NCI-H82 treated with DMSO at 0.1 percent for 48 hours (cell line): ENCODE results near the gene NR2F2.

Experiments
- DNase-seq: peaks from one replicate; lab custom pipeline; 2025; ENCODE audit not compliant: unreplicated experiment; lab: John Stamatoyannopoulos, UW

NR2F2 gene

DNA sequence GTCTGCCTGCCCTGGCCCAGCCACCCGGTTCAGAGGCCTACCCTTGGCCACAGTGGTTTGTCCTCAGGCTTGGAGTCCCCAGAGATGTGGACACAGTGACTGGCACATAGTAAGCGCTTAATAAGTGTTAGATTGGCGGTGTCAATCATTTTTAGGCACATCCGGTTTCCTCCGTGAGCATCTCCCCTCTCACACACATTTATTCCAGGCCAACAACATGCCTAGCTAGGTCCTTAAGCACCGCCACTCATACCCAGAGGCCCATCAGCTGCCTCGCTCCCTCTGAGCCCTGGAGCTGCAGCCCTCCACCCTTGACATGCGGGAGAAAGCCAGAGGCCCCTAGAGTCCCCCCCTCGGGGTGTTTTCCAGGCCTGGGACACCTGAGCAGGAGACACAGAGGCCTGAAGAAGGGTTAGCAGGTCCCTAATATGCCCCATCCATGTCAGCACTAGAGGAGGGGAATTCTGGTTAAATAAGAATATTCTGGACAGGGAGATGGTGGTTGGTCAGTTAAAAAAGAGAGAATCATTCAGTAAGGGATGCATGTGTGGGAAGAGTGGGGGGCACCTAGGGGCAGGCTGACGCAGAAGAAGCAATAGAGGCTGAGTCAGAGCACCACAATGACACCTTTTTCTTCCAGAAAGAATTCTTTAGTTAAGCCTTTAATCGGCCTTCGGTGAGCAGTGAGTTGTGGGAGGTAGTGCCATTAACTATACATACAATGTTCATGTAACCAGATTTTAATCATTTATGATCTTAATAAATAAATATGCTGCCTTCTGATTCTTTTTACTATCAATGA is 22.3 kb downstream of the NR2F2 start:
- no peak for DNase-seq

- no peak for DNase-seq
These were observed 23.0 kb downstream of the NR2F2 start for GRCh38 chr15:96353416-96353929.

- no peak for DNase-seq
These were observed 23.6 kb downstream of the NR2F2 start for GRCh38 chr15:96353930-96354730.

DNA sequence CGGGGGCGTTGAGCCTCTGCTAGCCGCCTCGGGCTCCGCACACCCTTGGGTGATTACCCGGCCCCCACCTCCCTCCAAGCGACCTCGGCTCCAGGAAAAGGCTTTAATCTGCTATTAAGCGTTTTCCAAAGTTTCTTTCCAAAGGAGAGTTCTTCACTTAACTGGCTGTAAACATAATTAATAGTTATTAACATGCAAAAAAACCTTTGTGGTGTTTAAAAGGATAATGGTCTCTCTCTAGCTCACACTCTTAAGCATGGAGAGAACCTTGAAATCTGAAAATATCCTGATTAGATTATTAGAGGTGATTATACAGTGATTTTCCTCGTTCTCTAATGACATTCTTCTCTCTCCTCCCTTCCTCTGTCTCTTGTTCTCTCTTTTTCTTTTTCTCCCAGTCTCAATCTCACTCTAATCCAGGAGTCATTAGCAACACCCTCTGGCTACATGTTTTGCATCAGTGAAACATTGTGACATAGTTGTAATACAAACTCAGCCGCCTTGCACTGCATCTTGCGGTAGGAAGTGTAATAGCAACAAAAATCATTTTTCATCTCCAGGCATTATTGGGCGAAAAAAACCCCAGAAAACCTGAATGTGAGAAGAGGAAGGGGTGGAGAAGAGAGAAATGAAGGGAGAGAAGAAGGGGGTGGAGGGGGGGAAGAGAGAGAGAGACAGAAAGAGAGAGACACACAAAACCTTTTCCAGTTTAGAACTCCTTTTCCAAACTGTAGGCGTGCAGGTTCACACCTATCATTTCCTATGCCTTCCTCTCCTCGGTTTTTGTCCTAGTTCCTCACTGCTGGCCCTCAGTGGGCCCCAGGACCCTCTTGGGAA is 24.4 kb downstream of the NR2F2 start:
- no peak for DNase-seq

GRCh38 chr15:96355568-96356187 is 25.2 kb downstream of the NR2F2 start:
- no peak for DNase-seq

- peak; percentile 49 for DNase-seq
These were observed 26.3 kb downstream of the NR2F2 start for GRCh38 chr15:96356494-96357455.

DNA sequence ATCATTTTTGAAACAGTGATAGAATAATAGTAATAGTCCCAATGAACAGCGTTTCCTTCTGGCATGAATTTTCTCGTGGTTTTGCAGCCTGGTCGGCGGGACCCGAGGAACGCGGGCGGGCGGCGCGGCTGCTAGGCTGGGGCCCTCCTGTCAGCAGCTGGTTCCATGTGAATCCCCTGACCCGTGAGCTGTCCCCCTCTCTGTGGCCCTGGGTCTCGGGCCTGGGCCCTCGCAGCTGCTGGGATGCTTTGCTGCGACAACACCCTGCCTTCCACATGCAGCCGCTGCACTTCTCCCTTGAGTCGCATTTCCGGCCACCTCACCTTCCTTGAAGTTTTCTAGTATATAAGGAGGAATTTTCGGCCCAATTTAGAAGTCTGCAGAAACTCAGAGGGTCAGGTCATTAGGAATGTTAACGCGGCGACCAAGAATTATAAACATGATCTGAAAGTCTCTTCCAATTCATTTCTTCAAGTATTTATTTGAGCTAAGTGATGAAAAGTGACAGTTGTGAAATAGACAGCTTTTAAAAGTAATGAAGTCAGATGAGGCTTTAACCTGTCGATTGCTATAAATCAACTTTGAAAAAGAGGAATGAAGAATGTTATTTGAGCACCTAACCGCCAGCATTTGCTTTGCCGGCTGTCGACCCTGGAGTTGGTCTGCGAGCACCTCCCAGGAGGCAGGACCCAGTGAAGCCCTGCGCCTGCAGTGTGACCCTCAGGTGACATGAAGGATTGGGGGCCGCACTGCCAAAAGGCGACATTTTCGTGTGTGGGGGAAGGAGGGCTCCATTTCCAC is 27.7 kb downstream of the NR2F2 start:
- no peak for DNase-seq

- DNase-seq: no peak
These were observed 28.5 kb downstream of the NR2F2 start for GRCh38 chr15:96358821-96359615.

DNA sequence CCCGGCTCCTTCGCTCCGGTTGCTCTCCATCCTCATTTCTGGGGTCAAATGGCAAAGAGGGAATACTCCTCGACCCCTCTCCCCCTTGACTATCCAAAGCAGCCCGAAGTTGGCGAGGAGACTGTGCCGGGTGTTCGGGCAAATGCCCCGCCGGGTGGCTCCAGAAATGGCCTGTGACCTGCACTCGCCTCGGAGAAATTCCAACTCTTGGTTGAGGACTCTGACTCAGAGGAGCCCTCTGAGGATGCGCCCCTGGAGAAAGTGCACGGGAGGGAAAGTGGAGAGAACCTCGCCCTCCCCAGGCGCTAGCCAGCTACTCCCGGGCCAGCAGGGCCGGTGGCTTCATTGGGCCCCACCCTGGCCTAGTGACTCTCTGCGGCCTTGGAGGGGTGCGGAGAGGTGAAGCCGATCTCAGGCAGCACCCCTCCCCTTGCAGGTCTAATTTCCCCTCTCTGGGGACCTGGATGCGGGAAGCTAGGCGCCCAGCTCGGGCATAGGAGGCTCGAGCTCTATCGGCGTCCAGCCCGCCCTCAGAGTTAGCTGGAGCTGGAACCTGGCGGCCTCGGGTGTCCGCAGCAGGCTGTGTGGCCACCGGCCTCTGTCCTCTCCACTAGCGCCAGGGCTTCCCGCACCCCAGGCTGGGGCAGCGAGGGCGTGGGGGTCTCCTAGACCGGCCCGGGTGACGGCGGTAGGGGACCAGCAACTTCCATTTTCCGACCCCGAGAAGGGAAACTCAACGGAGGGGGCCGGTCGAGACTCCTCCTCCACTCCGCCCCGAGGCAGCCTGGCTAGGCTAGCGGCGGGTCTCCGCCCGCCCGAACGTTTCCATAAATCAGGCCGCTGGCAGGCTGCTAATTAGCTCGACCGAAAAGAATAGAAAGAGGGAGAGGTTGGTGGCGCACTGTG is 29.4 kb downstream of the NR2F2 start:
- DNase-seq: no peak

DNA sequence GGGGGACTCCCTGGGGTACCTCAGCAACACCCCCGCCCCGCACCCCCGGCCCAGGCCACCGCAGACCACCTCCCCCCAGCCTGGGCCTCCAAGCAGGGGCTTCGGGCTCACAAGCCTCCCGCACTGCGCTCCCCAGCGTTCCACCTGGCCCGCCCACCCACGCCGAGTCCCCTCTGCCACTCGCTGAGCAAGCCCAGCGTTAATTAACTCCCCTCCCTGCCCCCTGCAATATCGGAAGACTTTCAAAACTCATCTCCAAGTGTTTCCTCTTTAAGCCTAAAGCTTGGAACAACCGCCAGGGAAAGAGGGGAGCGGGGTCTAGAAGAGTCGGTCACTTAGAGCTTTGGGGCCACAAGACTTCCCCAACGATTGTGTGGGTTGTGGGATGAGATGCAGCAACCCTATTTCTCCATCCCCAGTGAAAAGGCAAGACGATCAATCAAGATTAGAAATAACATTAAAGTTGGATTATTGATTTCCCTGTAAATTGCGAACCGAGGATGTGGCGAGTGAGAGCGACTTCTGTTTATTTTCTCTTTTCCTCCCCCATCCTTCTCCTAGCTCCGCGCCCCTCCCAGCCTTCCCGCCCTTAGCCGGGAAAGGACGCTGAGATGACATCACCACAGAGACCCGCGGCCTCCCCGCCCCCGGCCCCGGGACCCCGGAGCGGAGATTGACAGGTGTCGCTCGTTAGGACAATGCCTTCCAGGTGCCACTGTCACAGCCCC is 30.2 kb downstream of the NR2F2 start:
- peak; percentile 65 for DNase-seq

DNA sequence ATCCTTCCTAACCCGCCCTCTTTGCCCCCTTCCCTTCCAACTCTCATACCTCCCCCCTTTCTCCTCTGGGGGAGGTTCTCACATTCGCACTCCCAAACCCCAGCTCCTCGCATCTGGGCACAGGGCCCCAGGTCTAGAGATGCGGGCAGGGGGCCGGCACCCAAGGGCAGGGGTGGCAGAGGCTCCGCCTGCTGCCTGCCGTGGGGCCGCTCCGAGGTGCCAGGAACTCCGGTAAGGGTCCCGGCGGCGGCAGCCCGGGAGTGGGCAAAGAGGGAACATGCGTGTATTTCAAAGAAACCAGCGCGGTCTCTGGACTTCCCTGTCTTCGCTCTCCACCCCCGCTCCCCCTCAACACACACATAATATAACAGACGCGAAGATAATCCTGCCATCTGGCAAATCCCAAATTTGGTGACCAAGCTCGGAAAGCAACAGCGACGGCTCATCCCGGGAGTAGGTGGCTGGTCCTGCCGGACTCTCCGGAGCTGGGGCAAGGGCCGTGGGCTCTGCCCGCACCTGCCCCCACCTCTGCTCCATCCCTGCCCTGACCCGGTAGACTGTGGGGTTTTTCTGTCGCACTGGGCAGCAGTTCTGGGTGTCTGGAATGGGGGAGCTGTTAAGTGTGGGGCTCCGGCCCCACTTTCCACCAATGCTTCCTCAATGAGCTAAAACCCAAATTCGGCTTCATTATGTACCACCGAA is 31.0 kb downstream of the NR2F2 start:
- DNase-seq: peak; percentile 84

DNA sequence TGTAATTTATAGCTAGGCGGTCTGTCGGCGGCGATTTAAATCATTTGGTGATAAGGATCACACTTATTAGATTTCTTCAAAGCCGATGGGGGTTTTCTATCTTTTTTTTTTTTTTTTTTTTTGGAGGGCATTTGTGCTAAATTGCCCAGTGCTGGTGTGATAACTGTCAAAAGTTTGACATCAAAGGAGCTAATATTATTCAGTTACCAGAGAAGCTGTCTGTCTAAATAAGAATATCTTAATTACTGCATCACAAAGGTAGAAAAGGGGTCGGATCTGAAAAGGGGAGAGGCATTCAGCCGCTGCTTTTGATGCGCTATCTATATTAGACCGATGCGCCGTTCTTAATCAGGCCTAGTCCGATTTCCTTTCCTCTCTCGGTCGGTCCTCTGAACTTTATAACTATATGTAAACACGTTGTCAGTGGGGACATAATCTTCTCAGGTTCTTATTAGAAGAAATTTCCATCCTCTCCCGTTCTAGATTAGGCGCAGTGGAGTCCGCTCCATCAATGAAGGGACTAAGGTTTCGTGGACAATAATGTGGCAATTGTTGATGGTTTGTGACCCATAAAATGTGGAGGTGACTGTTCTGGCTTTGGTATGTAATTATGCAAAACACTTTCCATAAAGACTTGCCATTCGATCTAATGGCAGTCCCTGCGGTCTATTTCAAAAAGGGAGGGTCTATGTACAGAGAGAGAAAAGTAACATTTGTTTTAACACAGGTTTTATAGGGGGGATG is 31.7 kb downstream of the NR2F2 start:
- DNase-seq: no peak

GRCh38 chr15:96362755-96363651 is 32.5 kb downstream of the NR2F2 start:
- DNase-seq: no peak

- DNase-seq: no peak
These were observed 33.2 kb downstream of the NR2F2 start for GRCh38 chr15:96363707-96364106.
